Neural progenitor cell (in vitro differentiated cells): ENCODE measurements around the gene FAM76A. TPM values are rescaled to one million over a fixed set of nuclear protein-coding genes. Genes with fewer than 3 reads are reported as not detected.
A peak's percentile ranks its signal among the peaks of the same experiment; 100 is the strongest.

ENCODE experiments used
- DNase-seq: peaks from one replicate; pipeline ENCODE4 v3.0.0-alpha.2; 2016; ENCODE audit warnings: low spot score
- H2AFZ ChIP-seq: fragments of 200-600 bp; sonication (generic); replicated peaks from 2 replicates; pipeline ENCODE4 v1.6.1; 2016; ENCODE audit warnings: antibody characterized with exemption
- H3F3A ChIP-seq: fragments of 200-600 bp; sonication (generic); 2 replicates; pipeline ENCODE4 v1.6.1; 2016; ENCODE audit warnings: antibody characterized with exemption, low read depth
- H3K27ac ChIP-seq: fragments of 200-600 bp; sonication (generic); 2 replicates; pipeline ENCODE4 v1.5.1; 2016; ENCODE audit warnings: mild to moderate bottlenecking
- H3K27me3 ChIP-seq: fragments of 200-600 bp; sonication (generic); 2 replicates; pipeline ENCODE4 v1.6.1; 2016; ENCODE audit warnings: mild to moderate bottlenecking, moderate library complexity
- H3K36me3 ChIP-seq: fragments of 200-600 bp; sonication (generic); 2 replicates; pipeline ENCODE4 v1.5.1; 2016
- H3K4me1 ChIP-seq: fragments of 200-600 bp; sonication (generic); 2 replicates; pipeline ENCODE4 v1.6.1; 2016; ENCODE audit warnings: mixed run types
- H3K4me2 ChIP-seq: fragments of 200-600 bp; sonication (generic); 2 replicates; pipeline ENCODE4 v1.6.1; 2016
- H3K4me3 ChIP-seq: fragments of 200-600 bp; sonication (generic); 2 replicates; pipeline ENCODE4 v1.5.1; 2016
- H3K79me2 ChIP-seq: fragments of 200-600 bp; sonication (generic); 2 replicates; pipeline ENCODE4 v1.6.1; 2016; ENCODE audit warnings: low read depth
- H3K9ac ChIP-seq: fragments of 200-600 bp; sonication (generic); 2 replicates; pipeline ENCODE4 v1.6.1; 2016
- H3K9me3 ChIP-seq: fragments of 200-600 bp; sonication (generic); 2 replicates; pipeline ENCODE4 v1.5.1; 2016; ENCODE audit warnings: low read depth
- H4K20me1 ChIP-seq: fragments of 200-600 bp; sonication (generic); 2 replicates; pipeline ENCODE4 v1.6.1; 2016; ENCODE audit warnings: low read depth
- H3K27ac Mint-ChIP-seq: 3 replicates; pipeline ENCODE4 v1.8.0; 2021; ENCODE audit warnings: mixed read lengths
- H3K27me3 Mint-ChIP-seq: 2 replicates; pipeline ENCODE4 v1.8.0; 2022; ENCODE audit warnings: low read depth, mild to moderate bottlenecking, inconsistent platforms, moderate library complexity, mixed read lengths; ENCODE audit not compliant: insufficient read depth
- H3K36me3 Mint-ChIP-seq: 3 replicates; pipeline ENCODE4 v1.8.0; 2021; ENCODE audit warnings: mixed read lengths
- H3K4me1 Mint-ChIP-seq: 3 replicates; pipeline ENCODE4 v1.8.0; 2021; ENCODE audit warnings: mixed read lengths
- H3K4me3 Mint-ChIP-seq: 3 replicates; pipeline ENCODE4 v1.8.0; 2021; ENCODE audit warnings: mild to moderate bottlenecking, moderate library complexity, mixed read lengths
- H3K9me3 Mint-ChIP-seq: 3 replicates; pipeline ENCODE4 v1.8.0; 2020; ENCODE audit warnings: mixed read lengths
- CTCF ChIP-seq: fragments of 200-600 bp; sonication (generic); IDR thresholded peaks from 2 replicates; pipeline ENCODE4 v1.5.1; 2017; ENCODE audit warnings: antibody characterized with exemption, mild to moderate bottlenecking
- EZH2 ChIP-seq: fragments of 200-600 bp; sonication (generic); IDR thresholded peaks from 2 replicates; pipeline ENCODE4 v1.6.1; 2017; ENCODE audit warnings: antibody characterized with exemption, mild to moderate bottlenecking, moderate library complexity
- EZH2phosphoT487 ChIP-seq: fragments of 200-600 bp; sonication (generic); IDR thresholded peaks from 2 replicates; pipeline ENCODE4 v1.6.1; 2017; ENCODE audit warnings: antibody characterized with exemption
- total RNA-seq: library from RNA; depleted of rRNA; stranded (reverse); fragments of >200 nt; gene quantifications from 2 replicates; pipeline ENCODE4 v1.2.3, GENCODE V29; 2015; ENCODE audit warnings: low replicate concordance

Gene FAM76A
- total RNA-seq, 1 donor from 2014 or later: 28.2 TPM

GRCh38 chr1:27713139-27713725, 12.5 kb upstream of the FAM76A start:
- peaks cover 14% of the 10 kb centered on the region for H3K9me3 Mint-ChIP-seq
- no peak for DNase-seq
- Histone ChIP-seq H3K27me3 (no peaks in the 10 kb centered on the region), H3K9ac (no peak overlapping the region), H3K36me3 (no peaks in the 10 kb centered on the region), H3K79me2 (no peaks in the 10 kb centered on the region), H3F3A (no peaks in the 10 kb centered on the region), H3K4me3 (no peak overlapping the region), H3K9me3 (no peaks in the 10 kb centered on the region), H3K27ac (no peak overlapping the region), H3K4me2 (no peak overlapping the region), H2AFZ (peak overlapping the region; percentile 35), H3K4me1 (no peaks in the 10 kb centered on the region), H4K20me1 (no peaks in the 10 kb centered on the region)
- TF ChIP-seq CTCF: no peak
- TF ChIP-seq EZH2: no peak
- no peak overlapping the region for H3K27ac Mint-ChIP-seq
- no peaks in the 10 kb centered on the region for H3K36me3 Mint-ChIP-seq
- H3K4me3 Mint-ChIP-seq: no peak overlapping the region
- H3K27me3 Mint-ChIP-seq: no peaks in the 10 kb centered on the region
- peaks cover 7% of the 10 kb centered on the region for H3K4me1 Mint-ChIP-seq

DNA sequence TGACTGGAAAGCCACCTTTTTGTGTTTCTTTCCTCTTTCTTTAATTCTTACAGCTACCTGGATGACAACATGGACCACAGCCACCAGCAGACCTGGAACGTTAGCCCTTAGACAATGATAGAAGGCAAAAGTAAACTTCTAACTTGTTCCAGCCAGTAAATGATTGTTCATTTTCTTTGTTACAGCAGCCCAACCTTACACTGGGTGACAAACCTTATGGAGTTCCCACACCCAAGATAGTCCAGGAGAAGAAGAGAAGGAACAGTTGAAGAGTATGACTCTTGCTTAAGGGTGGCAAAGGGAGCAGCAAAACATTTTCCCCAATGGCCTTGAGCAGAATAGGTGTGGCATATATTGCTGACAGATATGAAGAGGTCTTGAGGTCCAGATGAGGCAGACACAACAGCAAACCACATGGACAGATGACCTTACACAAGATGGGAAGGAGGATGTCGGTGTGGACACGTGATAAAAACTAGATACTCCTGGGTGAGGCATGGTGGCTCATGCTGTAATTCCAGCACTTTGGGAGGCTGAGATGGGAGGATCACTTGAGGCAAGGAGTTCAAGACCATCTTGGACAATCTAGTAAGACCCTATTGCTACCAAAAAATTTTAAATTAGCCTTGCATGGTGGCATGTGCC, 11.8 kb upstream of the FAM76A start:
- Mint-ChIP-seq H3K27ac (no peak overlapping the region), H3K9me3 (peaks cover 14% of the 10 kb centered on the region), H3K4me1 (peaks cover 7% of the 10 kb centered on the region), H3K4me3 (no peak overlapping the region), H3K36me3 (no peaks in the 10 kb centered on the region), H3K27me3 (no peaks in the 10 kb centered on the region)
- Histone ChIP-seq H3K36me3 (no peaks in the 10 kb centered on the region), H3K9me3 (no peaks in the 10 kb centered on the region), H3K4me2 (no peak overlapping the region), H3K9ac (no peak overlapping the region), H4K20me1 (no peaks in the 10 kb centered on the region), H3K4me3 (no peak overlapping the region), H2AFZ (peak overlapping the region; percentile 35), H3F3A (no peaks in the 10 kb centered on the region), H3K27ac (no peak overlapping the region), H3K27me3 (no peaks in the 10 kb centered on the region), H3K4me1 (no peaks in the 10 kb centered on the region), H3K79me2 (no peaks in the 10 kb centered on the region)
- TF ChIP-seq CTCF: no peak
- TF ChIP-seq EZH2: no peak
- TF ChIP-seq EZH2phosphoT487: no peak
- DNase-seq: no peak

DNA sequence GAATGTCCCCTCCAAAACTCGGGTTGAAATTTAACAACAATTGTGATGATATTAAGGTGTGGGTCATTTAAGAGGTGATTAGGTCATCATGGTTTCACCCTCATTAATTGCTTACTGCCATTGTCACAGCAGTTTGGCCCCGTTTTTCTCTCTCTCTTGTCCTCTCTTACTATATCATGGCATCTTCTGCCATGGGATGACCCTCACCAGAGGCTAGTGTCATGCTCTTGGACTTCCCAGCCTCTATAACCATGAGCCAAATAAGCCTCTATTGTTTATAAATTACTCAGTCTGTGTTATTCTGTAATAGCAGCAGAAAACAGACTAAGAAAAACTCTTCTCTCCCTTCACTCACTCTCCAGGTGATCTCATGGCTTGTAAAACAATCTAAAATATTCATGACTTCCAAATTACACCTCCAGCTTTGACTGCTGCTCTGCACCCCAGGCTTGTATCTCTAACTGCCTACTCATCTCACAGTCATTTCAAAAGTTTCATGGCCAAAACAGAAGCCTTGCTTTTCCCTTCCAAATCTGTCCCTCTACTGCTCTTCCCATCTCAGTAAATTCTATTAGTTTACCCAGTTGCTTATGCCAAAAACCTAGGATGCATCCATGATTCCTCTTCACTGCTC, 9.4 kb upstream of the FAM76A start:
- H3K4me1 Mint-ChIP-seq: peaks cover 18% of the 10 kb centered on the region
- H3K4me3 Mint-ChIP-seq: no peak overlapping the region
- Histone ChIP-seq H3K27me3 (no peaks in the 10 kb centered on the region), H4K20me1 (no peaks in the 10 kb centered on the region), H3K4me3 (no peak overlapping the region), H3K4me1 (peaks cover 10% of the 10 kb centered on the region), H3K9me3 (no peaks in the 10 kb centered on the region), H3K36me3 (no peaks in the 10 kb centered on the region), H3K27ac (no peak overlapping the region), H3K9ac (no peak overlapping the region), H3K4me2 (no peak overlapping the region), H2AFZ (no peak overlapping the region), H3F3A (peaks cover 6% of the 10 kb centered on the region), H3K79me2 (no peaks in the 10 kb centered on the region)
- DNase-seq: no peak
- TF ChIP-seq EZH2 (no peak), EZH2phosphoT487 (no peak)
- no peak overlapping the region for H3K27ac Mint-ChIP-seq
- no peaks in the 10 kb centered on the region for H3K36me3 Mint-ChIP-seq
- peaks cover 2% of the 10 kb centered on the region for H3K27me3 Mint-ChIP-seq
- peaks cover 14% of the 10 kb centered on the region for H3K9me3 Mint-ChIP-seq
